Smooth muscle cell of the umbilical artery (primary cell): ENCODE data around the gene NPHP1. TPM values are rescaled to one million over a fixed set of nuclear protein-coding genes. Genes with fewer than 3 reads are reported as not detected.

ENCODE experiments used
- total RNA-seq: library from RNA; depleted of rRNA; stranded (reverse); fragments of >200 nt; gene quantifications from 2 replicates; pipeline ENCODE4 v1.2.3, GENCODE V29; 2014

Gene NPHP1
- 3.6 and 5.0 TPM in 2 replicates for total RNA-seq

GRCh38 chr2:110204408-110205385 lies at the start of gene NPHP1:
TSS of gene NPHP1 (minus strand) at chr2:110205013. CDS start at chr2:110204968, 45 bp downstream.

GRCh38 chr2:110211938-110212858 lies 7.4 kb upstream of the NPHP1 start, which contains the start of gene MTLN:
TSS of gene MTLN (minus strand) at chr2:110212547. CDS start at chr2:110212525, 22 bp downstream.

DNA sequence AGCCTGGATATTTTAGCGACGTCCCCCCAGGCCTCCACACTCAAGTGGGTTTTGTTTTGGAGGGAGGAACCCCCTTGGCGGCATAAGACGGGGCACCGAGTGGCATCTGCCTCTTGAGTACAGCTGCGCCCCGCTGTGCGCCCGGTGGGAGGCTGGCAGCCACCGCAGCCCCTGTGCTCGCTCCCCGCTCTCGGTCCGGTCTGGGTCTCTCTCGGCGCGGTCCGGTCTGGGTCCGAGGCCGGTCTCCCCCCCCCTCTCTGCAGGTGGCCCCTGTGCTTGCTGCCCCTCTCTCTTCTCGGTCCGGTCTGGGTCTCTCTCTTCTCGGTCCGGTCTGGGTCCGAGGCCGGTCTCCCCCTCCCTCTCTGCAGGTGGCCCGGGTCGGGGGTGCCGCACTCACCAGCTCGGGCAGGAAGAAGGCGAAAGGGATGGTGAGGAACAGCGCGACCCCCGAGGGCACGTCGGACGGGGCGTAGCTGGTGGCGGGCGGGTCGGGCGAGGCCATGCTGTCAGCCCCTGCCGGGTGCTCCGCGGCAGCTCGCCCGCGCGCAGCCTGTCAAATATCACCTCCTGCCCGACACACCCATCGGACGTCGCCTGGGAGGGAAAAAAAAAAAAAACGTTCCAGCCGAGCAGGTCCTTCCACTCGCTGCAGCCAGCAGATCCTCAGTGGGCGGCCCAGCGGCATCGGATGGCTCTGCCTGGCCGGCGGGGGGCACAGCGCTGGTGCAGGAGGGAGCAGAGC lies 89.4 kb downstream of the NPHP1 start, which contains the start of gene MALL:
Gene MALL, minus strand, starts transcription at position 532 of the 742 bp plus-strand sequence. Its CDS starts 30 bp downstream, at position 502.

Other genes with a start within 250 kb of the NPHP1 start
- gene MALL, start 89.2 kb downstream of the NPHP1 start, total RNA-seq: 0.30 and 1.2 TPM in 2 replicates
- gene MTLN, start 7.5 kb upstream of the NPHP1 start, total RNA-seq: 20.7 and 42.2 TPM in 2 replicates